MM.1S (cell line): Measurements from ENCODE around the gene DDX50.

Experiments
- CTCF ChIP-seq: fragments of 300-600 bp; sonication (generic); IDR thresholded peaks from 2 replicates; pipeline ENCODE4 v1.5.1; 2016; ENCODE audit warnings: antibody characterized with exemption, low read length, mixed read lengths
- EZH2 ChIP-seq: fragments of 300-600 bp; sonication (generic); optimal IDR thresholded peaks from 2 replicates; pipeline ENCODE3; 2017; ENCODE audit warnings: low read depth, mild to moderate bottlenecking, antibody characterized with exemption, low read length, mixed read lengths
- EZH2phosphoT487 ChIP-seq: fragments of 300-600 bp; sonication (generic); IDR thresholded peaks from 2 replicates; pipeline ENCODE4 v1.6.1; 2018; ENCODE audit warnings: antibody characterized with exemption, low read length

GRCh38 chr10:68955355-68955831, 54.3 kb downstream of the DDX50 start:
- TF ChIP-seq CTCF (no peak), EZH2 (no peak), EZH2phosphoT487 (no peak)
